GM18520 (cell line): ENCODE data around the gene PLEKHA7.
"Not testable (repeated sequence)": the region's sequence is repeated elsewhere in the genome, so short reads cannot be mapped to it uniquely, and the experiment has no call there.

ENCODE experiments used
- ATAC-seq: cut with Tn5 transposase; IDR thresholded peaks from one replicate; pipeline ENCODE4 v1.9.1; 2021; ENCODE audit not compliant: unreplicated experiment

The PLEKHA7 gene

DNA sequence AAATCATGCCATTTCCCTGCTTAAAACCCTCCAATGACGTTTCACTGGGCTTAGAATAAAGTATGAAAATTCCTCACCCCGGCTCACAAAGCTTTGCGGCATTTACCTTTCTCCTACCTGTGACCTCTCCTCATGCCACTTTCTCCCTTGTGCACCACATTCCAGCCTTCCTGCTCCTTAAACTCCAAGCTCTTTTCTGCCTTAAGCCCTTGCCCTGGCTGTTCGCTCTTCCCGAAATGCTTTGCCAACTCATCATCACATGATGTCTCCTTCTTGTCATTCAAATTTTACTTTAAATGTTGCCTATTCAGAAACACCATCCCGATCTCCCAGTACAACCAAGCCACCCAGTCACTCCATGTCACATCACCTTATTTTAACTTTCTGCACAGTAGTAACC, 2.0 kb downstream of the PLEKHA7 start:
- no peak for ATAC-seq

DNA sequence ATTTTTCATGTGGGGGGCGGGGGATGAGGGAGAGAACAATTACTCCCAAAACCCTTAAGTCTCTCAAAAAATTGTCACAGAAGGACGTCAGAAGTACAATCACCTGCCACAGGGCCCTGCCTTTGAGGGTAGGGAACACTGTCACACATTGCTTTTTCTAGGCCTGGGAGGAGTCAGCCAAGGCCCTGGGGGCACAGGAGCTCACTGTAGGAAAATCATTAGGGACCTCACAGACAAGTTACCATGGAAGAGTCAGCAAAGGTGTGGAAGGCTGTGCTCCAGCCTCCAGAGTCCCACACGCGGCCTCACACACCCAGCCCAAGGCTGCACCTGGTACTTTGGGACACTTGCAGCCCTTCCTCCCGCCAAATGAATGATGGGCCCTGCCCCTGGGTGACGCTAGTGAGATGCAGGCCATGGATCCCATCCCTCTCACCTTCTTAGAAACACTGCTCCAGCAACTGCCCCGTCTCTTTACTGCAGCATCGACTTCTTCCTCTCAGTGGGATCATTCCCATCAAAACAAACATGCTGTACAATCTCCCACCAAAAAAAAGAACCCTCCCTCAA, 3.3 kb downstream of the PLEKHA7 start:
- no peak for ATAC-seq

DNA sequence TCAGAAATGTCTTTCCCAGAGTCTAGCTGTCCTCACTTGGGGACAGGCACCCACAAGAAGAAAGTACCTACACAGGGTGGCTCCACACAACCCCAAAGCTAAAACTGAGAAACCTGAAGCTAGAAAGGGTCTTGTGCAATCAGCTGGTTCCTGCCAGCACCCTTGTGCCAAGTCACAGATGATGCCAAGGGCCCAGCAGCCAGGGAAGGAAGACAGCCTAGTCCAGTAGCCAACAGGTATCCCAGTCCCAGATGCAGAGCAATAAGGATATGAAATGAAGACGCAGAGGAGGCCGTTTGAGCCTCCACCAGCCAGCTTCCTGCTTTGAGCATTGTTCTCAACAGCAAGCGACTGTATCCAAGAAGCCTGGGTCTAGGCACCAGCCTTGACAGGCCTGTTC, 6.1 kb downstream of the PLEKHA7 start:
- ATAC-seq, result no peak

DNA sequence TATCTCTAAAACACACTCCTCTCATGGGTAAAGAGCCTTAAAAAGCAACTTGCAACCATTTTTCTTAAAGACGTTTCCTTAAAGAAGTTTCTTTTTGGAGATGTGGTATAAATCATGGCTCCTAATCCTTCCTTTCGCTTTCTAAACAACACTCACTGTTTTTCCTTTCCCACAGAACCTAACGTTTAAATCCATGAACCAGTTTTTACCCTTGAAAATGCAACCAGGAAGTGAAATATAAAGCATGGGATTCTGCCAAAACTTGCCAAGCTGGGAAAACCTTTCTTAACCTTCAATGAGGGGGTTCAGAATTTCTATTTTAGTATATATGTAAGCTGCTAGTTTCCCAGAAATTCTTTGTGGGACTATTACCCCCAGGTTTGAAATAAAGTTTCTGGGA, 8.6 kb downstream of the PLEKHA7 start:
- no peak for ATAC-seq

DNA sequence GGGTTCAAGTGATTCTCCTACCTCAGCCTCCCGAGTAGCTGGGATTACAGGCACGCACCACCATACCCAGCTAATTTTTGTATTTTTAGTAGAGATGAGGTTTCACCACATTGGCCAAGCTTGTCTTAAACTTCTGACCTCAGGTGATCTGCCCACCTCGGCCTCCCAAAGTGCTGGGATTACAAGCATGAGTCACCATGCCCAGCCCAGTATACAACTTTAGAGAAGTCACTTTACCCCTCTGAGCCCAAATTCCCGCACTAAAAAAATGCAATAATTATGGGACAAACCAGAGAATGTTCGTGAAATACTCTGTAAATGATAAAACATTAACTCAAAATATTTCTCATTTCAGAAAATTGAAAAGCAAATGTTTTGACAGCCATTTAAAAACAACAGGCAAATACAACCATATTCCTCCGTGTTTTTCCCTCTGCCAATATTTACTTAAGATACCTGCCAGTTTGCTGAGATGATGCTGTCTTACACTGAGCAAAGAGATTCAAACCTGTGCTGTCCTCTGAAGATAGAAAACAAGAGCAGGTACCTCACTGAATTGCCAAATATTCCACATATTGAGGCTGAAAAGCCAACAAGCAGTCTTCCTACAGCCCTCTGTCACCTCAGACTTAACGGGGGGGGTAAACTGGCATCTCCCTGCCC, 9.6 kb downstream of the PLEKHA7 start:
- no peak for ATAC-seq

DNA sequence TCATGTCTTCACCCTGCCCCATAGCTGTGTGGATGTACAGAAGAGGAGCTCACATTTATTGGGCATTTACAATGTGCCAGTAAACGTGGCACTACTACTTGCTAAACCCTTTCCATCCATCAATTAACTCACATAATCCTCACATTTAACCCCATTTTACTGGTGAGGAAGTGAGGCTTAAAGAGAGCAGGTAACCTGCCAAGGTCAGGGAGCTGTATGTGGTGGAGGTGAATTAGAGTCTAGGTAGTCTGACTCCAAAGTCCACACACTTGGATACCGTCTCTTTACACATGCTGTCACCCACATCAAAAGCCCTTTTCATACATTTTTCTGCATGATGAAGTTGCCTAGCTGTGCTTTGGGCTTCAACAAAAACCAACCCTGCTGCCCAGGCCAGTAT, 10.8 kb downstream of the PLEKHA7 start:
- no peak for ATAC-seq

DNA sequence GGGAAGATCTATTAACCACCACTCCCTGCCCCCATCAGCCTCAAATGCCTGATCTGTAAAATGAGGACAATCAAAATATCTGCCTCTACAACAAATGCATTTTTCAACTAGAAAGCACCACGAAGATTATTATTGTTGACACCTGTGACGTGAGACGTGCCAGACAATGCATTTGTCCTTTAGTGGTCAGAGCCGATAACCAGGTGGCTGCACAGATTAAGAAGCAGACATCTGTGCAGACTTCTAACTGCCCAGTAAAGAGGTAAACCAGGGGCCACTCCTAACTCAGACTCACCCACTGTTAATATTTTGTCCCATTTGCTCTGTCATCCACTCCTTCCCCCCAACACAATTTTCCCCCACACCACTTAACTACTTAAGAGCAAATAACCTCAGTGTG, 11.7 kb downstream of the PLEKHA7 start:
- ATAC-seq, result no peak

DNA sequence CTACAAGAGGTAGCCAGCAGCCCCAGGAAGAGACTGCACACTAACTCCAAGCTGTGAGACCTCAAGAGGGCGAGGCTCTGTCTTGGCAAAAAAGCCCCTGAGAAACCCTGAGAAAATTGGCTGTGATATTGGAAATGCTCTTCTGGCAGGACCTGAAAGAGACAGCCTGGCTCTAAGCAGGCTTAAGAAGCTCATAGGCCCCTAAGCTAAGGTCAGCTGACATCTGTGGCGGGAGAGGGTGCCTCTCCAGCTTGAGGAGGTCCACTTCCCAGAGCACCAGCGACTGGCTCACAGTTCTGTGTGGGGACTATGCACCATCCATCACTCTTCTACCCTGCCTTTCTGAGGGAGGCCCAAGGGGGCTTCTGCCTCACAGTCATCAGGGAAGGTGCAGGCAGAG, 12.4 kb downstream of the PLEKHA7 start:
- no peak for ATAC-seq

DNA sequence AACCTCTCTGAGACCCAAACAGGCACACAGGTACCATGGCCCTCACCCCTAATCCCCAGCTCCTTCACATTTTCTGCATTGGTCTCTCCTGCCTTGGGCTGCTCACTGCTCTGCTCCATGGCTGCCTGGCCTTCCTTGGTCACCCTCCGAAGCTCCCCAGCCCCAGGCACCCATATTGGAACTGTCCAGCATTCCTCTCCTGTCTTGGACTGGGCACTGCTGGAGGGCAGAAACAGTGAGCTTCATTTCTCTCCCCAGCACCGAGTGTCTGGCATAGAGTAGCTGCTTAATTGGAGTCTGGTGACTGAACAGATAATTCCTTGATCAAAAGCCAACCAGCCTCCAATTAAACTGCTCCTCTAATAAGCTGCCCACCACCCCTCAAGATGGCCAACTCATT, 13.2 kb downstream of the PLEKHA7 start:
- ATAC-seq, result no peak

DNA sequence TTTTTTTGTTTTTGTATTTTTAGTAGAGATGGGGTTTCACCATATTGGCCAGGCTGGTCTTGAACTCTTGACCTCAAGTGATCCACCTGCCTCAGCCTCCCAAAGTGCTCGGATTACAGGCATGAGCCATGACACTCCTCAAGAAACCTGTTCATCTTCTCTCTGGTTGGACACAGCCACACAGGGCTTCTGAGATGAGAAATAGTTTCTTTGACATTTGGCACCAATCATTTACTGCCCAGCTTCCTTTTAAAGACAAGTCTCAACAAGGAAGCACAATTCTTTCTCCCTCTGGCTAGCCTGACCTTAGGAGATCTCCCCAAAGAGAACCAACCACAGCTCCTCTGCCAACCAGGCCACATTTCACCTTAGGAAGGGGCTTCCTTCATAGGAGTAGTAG, 14.0 kb downstream of the PLEKHA7 start:
- ATAC-seq, result not testable (repeated sequence)

DNA sequence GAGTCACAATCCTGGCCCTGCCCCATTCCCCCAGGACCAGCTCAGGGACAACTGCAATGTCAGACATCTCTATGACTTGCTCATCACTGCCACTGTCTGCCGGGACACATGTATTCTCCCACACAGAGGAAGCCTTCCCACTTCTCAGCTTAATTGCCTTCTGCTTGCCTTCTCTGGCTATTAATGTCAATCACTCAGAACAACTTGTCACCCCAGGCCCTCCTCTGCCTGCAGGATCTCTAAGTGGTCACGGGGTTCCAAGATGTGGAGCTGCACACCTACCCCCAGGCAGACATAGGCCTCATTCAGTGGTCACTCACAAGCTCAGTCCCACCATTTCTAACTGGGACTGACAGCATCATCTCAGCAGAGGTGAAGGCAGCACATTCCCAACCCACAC, 15.1 kb downstream of the PLEKHA7 start:
- no peak for ATAC-seq

DNA sequence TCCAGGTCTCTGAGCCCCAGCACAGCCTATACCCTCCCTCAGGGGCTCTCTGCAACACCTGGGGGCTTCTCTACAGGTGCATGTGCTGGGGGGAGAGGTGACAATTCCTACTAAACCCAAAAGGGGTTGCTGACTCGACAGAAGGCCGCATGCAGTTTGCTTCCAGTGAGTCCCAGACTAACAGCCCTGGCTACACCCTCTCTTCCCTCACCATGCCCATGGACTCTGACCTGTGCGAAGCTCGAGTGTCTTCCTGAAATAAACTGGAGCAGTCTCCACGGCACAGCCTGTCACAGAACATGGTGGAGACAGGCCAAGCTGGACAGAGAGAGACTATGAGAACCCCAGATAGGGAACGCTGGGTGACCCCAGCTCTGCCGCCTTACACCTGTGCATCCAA, 16.6 kb downstream of the PLEKHA7 start:
- ATAC-seq, result no peak

DNA sequence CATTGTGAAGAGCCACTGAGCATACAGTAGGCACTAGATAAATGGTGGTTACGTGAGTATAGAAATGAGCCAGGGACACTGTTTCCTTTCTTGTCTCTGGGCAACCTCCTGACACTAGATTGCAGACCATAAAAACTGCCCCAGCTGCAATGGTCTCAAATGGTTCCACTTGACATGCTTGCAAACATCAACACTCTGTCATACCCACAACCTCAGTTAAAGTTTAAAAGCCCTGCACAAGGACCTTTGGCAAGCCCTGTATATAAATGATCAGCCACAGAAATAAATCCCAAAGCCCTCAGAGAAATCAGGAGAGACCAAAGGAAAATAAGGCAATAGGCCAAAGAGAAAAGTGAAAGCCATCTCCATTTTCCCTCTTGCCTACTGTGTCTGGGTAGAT, 20.7 kb downstream of the PLEKHA7 start:
- no peak for ATAC-seq

DNA sequence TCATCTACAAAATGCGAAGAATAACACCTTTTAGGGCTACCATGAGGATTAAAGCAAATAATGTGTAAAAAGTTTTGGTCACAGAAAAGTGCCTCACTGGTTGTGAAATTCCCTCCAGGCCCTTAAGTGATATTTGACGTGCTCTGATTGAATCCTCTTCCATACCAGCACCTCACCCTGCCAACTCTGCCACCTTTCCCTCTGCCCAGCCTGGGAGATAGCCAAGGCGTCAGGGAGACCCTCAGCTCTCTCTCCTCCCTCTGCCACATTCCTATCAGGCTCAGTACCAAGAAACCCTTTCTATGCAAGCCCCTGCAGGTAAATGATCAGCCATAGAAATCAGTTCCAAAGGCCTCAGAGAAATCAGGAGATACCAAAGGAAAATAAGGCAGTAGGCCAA, 21.4 kb downstream of the PLEKHA7 start:
- ATAC-seq, result no peak

DNA sequence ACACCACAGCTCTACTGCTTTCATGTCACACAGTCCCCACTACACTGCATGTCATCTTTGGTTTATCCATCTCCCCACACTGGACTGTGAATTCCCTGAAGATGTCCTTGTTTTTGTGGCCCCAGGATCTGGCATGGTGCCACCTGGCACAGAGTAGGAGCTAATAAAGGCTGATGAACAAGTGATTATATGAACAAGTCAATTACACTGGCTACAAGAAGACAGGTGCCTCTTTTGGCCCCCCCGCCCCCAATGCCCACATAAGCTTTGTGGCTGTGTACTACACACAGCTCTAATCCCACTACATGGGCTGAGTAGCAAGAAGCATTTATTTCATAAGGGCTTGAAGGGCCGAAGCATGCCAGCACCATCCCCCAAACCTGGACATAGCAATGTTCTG, 24.7 kb downstream of the PLEKHA7 start:
- no peak for ATAC-seq

DNA sequence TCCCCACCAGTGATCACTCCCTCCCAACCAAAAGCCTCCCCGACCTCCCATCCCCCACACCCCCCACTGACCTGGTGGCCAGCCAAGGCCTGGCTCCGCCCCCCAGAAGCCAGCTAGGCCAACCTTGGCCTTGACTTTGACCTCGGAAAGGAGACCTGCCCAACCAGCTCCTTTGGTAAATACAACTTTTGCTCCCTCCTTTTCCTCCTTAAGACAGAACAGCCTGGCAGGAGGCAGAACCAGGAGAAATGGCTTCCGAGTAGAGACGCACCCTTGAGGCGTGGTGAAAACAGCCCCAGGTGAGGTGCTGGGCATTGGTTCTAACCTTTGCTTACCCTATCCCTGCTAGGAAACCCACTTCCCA, 27.0 kb downstream of the PLEKHA7 start:
- no peak for ATAC-seq

DNA sequence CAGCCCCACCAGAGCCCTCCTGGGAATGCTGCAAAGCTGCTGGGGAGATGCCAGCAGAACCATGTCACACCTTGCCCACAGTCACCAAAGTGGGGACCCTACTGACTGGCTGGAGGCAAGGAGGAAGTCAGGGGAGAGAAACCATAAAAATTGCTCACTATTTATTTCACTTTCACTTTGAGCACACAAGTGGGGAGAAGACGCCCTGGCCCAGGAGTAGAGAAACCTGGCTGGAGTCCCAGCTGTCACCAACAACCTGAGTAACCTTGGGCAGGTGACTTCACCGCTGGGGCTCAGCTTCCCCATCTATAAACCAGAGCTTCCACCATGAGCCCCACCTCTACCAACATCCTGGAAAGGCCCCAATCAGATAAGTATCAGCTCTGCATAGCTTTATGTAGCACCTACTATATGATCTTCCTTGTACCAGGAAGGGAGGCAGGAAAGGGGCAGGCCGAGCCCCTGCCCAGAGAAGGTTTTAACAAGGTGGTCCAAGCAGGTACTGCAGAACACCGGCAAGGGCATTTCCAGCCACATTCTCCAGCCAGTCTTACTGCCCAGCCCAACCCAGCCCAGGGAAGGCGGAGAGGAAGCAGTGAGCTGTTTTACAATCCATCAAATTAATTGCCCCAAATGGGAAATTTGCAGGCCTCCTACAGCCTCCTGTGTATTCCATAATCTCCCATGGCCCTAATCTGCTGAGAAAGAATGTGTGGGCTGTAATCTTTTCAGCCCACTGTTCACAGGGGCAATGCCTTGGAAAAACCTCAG, 27.6 kb downstream of the PLEKHA7 start:
- ATAC-seq, result peak; percentile 92

DNA sequence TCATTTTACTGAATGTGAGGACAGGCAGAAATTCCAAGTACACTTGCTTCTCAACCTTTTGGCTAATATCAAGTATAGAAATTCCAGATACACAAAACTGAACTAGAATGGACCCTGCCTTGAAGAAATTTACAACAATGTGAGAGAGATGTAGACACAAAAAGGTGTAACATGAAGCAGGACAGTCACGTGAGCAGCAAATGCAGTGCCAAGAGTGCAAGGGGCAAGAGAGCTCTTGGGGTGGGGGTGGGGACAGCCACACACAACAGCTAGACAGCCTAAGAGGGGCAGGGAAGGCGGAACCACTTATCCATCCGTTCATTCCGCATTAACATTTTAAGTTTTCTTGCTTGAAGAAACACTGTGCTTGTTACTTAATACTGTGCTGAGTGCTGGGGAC, 28.9 kb downstream of the PLEKHA7 start:
- no peak for ATAC-seq

DNA sequence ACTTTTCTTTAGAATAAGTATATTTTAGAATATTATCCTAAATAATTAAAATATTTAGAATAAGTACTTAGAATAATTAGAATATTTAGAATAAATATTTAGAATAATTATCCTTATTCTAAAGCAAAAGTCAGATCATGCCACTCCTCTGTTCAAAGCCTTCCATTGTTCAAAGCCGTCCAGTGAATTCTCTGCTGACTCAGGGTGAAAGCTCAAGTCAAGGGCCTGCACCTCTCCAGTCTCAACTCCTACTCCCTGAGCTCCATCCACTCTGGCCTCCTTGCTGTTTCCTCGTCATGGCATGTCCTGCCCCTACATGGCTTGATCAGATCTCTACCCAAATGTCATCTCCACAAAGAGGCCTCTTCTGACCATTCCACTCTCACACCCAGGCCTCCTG, 30.0 kb downstream of the PLEKHA7 start:
- ATAC-seq, result no peak

DNA sequence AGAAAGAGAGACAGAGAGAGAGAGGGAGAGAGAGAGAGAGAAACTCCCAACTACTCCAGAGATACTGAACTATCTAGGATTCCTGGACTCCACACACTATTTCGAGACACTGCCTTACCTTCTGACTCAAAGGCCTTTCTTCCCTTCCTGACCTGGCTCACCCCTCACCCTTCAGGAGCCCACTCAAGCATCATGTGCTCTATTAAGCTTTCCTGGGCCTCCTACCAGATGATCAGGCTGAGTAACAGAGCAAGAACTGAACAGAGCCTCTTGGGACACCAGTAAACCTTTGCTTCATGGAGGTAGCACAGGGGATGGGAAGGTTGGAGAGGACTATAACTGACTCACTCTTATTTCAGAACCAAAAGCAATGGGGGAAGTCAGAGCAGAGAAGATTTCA, 31.4 kb downstream of the PLEKHA7 start:
- no peak for ATAC-seq

DNA sequence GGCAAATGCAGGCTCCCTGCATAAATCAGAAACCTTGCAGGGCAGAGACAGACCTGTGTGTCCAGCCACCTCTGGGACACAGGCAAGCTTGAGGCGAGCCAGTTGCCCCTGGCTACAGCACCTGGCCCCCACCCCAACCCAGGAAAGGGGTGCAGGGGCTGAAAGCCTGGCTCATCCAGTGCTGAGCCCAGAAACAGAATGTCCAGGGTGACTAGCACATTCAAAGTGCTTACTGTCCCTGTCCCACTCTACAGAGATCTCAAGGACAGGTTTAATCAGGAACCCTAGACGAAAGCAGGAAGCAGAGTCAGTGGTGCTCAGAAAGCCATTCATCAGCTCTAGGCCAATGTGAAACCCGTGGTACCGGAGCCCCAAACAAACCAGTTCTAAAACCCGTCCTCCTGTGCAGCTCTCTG, 31.9 kb downstream of the PLEKHA7 start:
- ATAC-seq, result no peak

DNA sequence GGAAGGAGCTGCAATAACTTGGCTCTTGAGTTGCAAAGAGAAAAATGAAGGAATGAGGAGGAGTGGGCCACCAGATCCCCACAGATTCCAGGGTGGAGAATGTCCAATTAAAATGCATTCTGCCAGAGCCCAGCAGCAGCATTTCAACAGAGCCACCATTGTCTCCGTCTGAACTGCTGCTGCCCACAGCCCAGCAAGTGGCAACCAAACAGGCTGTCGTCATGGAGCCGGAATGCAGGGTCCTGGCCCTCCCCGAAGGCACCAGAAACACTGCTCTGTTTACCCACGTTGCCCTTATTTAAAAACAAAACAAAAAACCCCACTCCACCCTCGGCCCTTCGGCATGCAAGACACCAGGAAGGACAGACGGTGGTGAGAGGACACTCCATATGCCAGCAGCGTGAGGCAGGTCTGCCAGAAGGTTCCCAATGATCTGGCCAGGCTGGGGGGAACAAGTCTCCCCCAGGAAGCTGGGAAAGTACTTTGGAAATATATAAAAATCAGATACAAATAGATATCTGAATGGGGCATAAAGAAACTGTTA, 32.5 kb downstream of the PLEKHA7 start:
- ATAC-seq, result no peak
